ENCODE results near the gene GSTM1. TPM values are rescaled to one million over a fixed set of nuclear protein-coding genes. Genes with fewer than 3 reads are reported as not detected.

Gene GSTM1
- total and polyA plus RNA-seq, 7 donors: 0.39 to 27.6 (median 17.0) TPM; not detected in 3

DNA sequence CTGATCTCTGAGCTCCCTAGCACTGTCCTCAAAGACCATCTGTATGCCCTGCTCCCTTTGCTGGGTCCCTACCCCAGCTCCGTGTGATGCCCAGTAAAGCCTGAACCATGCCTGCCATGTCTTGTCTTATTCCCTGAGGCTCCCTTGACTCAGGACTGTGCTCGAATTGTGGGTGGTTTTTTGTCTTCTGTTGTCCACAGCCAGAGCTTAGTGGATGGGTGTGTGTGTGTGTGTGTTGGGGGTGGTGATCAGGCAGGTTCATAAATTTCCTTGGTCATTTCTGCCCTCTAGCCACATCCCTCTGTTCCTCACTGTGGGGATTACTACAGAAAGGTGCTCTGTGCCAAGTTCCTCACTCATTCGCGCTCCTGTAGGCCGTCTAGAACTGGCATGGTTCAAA, 30.1 kb downstream of the GSTM1 start:
- H3K27ac ChIP-seq: no peak overlapping the region
- peaks cover 0 to 11% (median under 1%) of the 10 kb centered on the region in 4 donors for H3K4me1 ChIP-seq
- no peaks in the 10 kb centered on the region for H3K36me3 ChIP-seq
- TF ChIP-seq EP300 (IDR thresholded peaks at IDR 0.05) (no peak), POLR2AphosphoS5 (IDR thresholded peaks at IDR 0.05) (no peak), POLR2A (IDR thresholded peaks at IDR 0.05) (no peak)
- TF ChIP-seq, protein P1, sequence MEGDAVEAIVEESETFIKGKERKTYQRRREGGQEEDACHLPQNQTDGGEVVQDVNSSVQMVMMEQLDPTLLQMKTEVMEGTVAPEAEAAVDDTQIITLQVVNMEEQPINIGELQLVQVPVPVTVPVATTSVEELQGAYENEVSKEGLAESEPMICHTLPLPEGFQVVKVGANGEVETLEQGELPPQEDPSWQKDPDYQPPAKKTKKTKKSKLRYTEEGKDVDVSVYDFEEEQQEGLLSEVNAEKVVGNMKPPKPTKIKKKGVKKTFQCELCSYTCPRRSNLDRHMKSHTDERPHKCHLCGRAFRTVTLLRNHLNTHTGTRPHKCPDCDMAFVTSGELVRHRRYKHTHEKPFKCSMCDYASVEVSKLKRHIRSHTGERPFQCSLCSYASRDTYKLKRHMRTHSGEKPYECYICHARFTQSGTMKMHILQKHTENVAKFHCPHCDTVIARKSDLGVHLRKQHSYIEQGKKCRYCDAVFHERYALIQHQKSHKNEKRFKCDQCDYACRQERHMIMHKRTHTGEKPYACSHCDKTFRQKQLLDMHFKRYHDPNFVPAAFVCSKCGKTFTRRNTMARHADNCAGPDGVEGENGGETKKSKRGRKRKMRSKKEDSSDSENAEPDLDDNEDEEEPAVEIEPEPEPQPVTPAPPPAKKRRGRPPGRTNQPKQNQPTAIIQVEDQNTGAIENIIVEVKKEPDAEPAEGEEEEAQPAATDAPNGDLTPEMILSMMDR (IDR thresholded peaks at IDR 0.05): no peak
- no peaks in the 10 kb centered on the region for H3K9me3 ChIP-seq
- intact Hi-C loops (cut with DNase I): no loop called here
- no peaks in the 10 kb centered on the region for H3K27me3 ChIP-seq
- no peak for DNase-seq
- 87 to 91% methylated on average over 5 of the region's 5 CpGs for WGBS, 2 donors
- no peak overlapping the region for H3K4me3 ChIP-seq

DNA sequence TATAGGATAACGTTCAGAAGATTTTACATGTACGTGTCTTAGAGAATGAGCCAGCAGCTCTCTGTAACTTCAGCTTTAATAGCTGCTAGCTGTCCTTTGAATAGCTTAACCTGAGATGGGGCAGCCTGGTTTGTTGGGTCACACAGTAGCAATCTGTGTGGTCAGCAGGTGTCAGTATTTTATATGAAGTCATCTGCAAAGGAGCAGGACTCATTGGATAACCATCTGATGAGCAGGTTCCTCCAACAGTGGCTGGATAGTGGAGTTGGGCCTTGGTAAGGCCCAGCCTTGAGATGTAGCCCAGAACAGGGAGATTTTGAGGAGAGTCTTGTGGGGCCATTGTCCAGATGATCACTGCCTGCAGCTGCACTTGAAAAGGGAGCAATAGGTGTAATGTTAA, 30.9 kb downstream of the GSTM1 start:
- intact Hi-C loops (cut with DNase I): no loop called here

DNA sequence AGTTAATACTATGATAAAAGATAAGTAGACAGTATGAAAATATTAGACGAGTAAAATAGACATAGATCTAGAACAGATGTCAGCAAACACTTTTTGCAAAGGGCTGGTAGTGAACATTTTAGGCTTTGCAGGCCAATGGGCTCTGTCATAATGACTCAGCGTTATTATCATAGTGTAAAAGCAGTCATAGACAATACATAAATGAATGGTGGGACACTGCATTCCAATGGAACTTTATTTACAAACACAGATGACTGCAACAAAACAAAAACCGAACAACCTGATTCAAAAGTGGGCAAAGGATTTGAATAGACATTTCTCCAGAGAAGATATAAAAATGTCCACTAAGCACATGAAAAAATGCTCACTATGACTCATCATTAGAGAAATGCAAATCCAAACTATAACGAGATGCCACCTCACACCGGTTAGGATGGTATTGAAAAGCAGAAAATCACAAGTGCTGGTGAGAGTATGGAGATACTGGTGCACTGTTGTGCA, 31.8 kb downstream of the GSTM1 start:
- Histone ChIP-seq H3K36me3 (no peaks in the 10 kb centered on the region), H3K9me3 (no peaks in the 10 kb centered on the region), H3K27me3 (no peaks in the 10 kb centered on the region), H3K4me1 (peaks cover 0 to 25% (median 11%) of the 10 kb centered on the region in 4 donors), H3K4me3 (no peak overlapping the region), H3K27ac (no peak overlapping the region)
- intact Hi-C loops (cut with DNase I): no loop called here
- WGBS, 2 donors: 75 to 84% methylated on average over 5 of the region's 5 CpGs
- no peak for DNase-seq
- no peak for TF ChIP-seq POLR2A (IDR thresholded peaks at IDR 0.05)
- TF ChIP-seq, protein P1 (IDR thresholded peaks at IDR 0.05): no peak
- TF ChIP-seq POLR2AphosphoS5 (IDR thresholded peaks at IDR 0.05): no peak
- no peak for TF ChIP-seq EP300 (IDR thresholded peaks at IDR 0.05)

More for the DNA sequence above, 30.9 kb downstream of the GSTM1 start:
- Histone ChIP-seq H3K36me3 (no peaks in the 10 kb centered on the region), H3K9me3 (no peaks in the 10 kb centered on the region), H3K4me3 (no peak overlapping the region), H3K27me3 (no peaks in the 10 kb centered on the region), H3K27ac (no peak overlapping the region), H3K4me1 (peaks cover 0 to 18% (median 5%) of the 10 kb centered on the region in 4 donors)
- no peak for DNase-seq
- TF ChIP-seq, protein P1 (IDR thresholded peaks at IDR 0.05): no peak
- TF ChIP-seq POLR2A (IDR thresholded peaks at IDR 0.05) (no peak), POLR2AphosphoS5 (IDR thresholded peaks at IDR 0.05) (no peak), EP300 (IDR thresholded peaks at IDR 0.05) (no peak)
- 77 to 87% methylated on average over 2 of the region's 2 CpGs for WGBS, 2 donors

DNA sequence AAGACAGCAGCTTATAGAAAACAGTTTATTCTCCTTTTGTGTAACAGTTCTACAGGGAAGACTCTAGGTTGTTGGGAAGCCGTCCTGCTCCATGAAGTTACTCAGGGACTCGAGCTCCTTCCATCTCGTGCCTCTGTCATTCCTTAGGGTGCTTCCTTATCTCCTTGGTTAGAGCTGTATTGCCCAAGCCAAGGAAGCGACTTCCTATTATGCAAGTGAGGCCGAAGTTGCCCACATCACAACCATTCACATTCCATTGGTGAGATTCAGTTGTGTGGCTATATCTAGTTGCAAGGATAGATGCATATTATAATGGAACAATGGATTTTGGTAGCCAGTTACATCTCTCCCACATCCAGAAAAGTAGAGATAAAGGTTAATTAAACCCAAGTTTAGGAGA, 33.4 kb downstream of the GSTM1 start:
- Histone ChIP-seq H3K27me3 (no peaks in the 10 kb centered on the region), H3K4me3 (no peak overlapping the region), H3K27ac (no peak overlapping the region), H3K4me1 (peaks cover 0 to 25% (median 11%) of the 10 kb centered on the region in 4 donors), H3K36me3 (no peaks in the 10 kb centered on the region), H3K9me3 (no peaks in the 10 kb centered on the region)
- no peak for DNase-seq
- 88% methylated on average over 5 of the region's 5 CpGs for WGBS, 2 donors
- intact Hi-C loops (cut with DNase I): no loop called here
- no peak for TF ChIP-seq POLR2AphosphoS5 (IDR thresholded peaks at IDR 0.05)
- TF ChIP-seq EP300 (IDR thresholded peaks at IDR 0.05): no peak
- no peak for TF ChIP-seq POLR2A (IDR thresholded peaks at IDR 0.05)

DNA sequence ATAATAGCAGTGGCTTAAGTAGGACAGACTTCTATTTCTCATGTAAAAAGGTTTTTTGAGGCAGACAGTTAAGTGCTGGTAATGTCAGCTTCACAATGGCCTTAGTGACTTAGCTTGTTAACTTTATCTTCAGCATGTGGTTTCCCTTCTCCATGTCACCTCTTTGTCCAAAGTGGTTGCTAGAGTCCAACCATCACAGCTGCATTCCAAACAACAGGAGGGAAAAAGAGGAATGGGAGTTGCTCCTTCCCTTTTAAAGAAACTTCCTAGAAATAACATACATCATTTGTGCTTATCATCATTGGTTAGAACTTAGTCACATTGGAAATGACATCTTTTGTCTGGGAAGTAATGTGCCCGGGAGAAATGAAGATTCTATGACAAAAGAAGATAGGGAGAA, 34.4 kb downstream of the GSTM1 start:
- TF ChIP-seq EP300 (IDR thresholded peaks at IDR 0.05) (no peak), POLR2AphosphoS5 (IDR thresholded peaks at IDR 0.05) (no peak), POLR2A (IDR thresholded peaks at IDR 0.05) (no peak)
- TF ChIP-seq, protein P1 (IDR thresholded peaks at IDR 0.05): no peak
- H3K36me3 ChIP-seq: no peaks in the 10 kb centered on the region
- H3K27ac ChIP-seq: no peak overlapping the region
- no peak overlapping the region for H3K4me3 ChIP-seq
- H3K4me1 ChIP-seq: peaks cover 0 to 25% (median 11%) of the 10 kb centered on the region in 4 donors
- intact Hi-C loops (cut with DNase I): no loop called here
- WGBS, 2 donors: 97 to 98% methylated on average over 1 of the region's 1 CpG
- H3K9me3 ChIP-seq: no peaks in the 10 kb centered on the region
- H3K27me3 ChIP-seq: no peaks in the 10 kb centered on the region
- no peak for DNase-seq

Data from sigmoid colon (tissue), 7 donors.